Activated CD8-positive, alpha-beta memory T cell treated with anti-CD3 and anti-CD28 coated beads for 48 hours (primary cell): ENCODE measurements around the gene HIC1.

Source experiments
- DNase-seq, 3 experiments: peaks; one replicate each; pipeline ENCODE4 v3.0.0-alpha.2; 2020; ENCODE audit warnings: low read depth in 2 of 3, low spot score in 2 of 3

Gene HIC1

DNA sequence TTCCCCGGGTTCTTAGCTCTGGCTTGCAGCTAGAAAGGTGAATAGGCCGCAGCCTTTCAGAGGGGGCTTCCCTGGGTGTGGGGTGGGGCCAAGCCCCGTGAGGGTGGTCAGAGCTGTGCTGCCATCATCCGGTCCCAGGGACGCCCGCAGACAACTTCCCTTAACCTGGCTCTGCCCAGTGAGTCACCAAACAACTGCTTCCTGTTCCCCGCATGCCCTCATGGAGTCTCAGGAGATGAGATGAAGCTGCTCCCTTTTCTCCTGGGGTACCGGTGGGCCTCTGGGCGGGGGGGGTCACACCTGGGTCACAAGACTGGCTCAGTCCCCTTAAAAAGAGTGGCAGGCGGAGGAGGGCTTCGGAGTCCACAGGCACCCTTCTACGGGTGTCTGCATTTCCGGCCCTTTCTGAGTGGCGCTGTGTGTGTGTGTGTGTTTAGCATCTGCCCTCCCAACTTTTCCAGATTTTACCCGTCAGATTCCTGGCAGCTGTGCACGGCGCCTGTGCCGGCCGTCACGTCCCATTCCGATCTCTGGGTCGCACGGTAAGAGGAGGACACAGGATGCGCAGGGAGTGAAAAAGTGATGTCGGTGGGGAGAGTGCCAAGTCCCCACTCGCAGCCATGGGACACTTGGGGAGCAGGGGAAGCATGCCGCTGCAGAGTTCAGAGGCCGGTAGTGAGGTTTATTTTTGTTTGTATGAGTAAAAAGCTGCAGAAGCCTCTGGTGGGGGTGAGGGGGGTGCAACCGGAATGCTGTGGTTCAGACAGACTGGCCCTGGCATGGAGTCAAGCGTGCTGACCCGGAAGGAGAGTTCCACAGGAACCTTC lies 16.8 kb downstream of the HIC1 start:
- no peak for DNase-seq

DNA sequence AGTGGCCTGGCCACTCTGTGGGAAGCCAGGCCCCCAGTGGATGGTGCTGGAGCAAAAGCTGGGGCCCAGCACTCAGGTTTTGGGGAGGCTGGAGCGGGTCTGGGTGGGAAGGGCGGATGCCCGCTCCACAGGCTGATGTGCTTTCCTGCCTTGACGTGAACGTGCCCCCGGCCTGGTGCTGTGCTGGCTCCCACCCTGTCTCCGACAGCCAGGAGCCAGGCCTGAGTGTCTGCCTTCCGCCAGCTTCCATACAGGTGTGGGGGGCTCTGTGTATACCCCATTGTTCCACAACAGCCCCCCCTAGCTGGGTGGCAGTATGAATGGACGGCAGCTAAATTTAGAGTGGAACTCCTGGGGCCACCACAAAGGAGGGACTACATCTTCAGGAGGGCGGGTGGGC lies 20.0 kb downstream of the HIC1 start:
- no peak for DNase-seq

DNA sequence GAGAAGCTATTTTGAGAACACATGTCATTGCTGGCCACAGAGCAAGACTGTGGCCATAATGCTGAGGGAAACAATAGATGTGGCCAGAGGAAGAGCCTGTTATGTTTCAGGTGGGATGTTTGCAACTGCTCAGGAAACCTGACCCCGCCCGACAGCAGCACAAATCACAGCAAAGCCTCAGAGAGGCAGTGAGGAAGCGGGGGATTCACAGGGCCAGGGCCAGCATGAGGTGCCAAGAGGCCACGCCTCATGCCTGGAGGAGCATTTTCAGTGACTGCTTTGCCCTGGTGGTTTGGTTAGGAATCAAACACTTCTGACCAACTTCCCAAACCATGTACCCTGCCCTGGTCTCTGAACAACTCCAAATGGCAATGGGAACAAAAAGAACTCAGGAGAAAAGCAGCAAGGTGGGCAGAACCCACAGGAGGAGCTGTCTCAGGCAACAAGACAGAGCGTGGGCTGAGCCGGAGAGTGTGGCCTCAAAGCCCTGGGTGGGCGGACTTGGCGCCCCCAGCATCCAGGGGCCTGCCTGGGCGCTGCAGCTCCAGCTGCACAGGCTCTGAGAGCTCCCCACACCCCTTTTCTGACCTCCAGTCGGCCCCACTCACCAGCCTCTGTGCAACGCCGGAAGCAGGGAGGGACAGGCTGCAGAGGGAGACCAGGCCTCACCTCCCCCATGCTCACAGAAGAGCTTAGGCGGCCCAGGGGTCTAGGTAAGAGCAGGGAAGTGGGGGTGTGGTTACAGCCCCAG lies 20.6 kb downstream of the HIC1 start:
- no peak for DNase-seq

DNA sequence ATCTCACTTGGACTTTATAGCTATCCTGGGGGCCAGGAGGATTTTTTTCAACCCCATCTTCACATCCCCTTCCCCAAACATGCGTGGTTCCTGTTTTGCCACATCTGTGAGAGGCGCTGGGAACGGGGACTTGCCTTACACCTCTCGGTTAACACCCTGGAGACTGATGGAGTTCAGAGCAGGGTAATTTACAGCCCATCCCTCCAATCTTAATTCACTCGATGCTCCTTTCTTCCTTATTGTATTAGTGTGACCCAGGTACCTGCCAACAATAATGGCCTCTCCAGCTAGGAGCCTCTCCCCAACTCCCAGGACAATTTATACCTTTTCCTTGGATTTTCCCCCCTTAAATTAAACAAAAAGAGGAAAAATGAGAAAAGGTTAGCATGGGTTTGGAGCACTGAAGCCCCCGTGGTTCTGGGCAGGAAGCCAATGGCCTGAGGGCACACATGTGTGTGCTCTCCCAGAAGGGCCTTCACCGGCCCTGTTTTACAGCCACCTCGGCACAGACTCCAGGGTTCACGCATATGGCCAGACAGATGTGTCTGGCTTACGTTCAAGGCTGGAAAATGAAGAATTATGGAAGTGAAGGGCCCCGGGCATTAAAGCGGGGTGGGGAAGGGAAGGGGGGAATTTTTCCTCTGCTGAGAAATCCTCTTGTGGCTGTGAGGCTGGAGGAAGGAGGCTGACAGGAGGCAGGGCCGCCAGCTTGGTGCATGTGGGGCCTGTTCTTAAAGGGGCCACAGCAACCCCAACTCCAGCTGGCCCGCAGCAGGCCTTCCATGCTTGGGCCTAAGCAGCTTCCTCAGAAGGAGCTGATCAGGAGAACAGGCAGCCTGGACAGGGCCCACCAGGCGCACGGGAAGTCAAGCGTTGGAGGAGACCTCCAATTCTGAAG lies 21.4 kb downstream of the HIC1 start:
- no peak for DNase-seq

DNA sequence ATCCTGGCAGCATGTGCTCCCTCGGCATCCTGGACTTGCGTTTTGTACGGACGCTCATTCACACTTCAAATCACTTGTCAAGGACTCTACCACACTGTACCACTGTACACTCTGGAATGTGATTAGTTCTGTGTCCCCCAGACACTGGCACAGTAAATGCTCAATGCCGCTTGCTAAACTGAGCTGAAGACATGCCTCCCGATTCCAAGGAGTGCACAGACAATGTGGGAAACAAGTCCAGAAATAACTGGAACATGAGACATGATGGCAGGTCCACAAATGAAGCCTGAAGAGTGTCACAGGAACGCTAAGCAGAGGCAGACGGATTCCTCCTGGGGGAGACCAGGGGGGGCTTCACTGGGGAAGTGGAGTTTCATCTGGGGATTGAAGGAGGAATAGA lies 22.1 kb downstream of the HIC1 start:
- DNase-seq: no peak

DNA sequence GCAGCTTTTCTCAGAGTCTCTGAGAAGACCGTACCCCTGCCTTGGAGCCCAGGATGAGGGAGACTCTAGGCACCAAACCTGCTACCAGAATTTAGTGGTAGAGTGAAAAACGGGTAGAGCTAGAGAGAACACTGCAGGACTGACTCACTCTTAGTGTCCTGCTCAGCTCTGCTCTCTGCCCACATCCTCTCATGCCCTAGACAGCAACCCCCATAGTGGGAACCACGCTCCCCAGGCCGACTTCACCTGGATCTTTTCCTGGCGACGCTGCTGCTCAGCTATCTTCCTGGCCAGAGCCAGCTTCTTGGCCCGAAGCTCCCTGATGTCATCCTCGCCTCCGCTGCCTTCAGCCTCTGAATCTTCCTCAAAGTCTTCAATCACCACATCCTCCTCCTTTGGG lies 26.7 kb downstream of the HIC1 start:
- DNase-seq: no peak

DNA sequence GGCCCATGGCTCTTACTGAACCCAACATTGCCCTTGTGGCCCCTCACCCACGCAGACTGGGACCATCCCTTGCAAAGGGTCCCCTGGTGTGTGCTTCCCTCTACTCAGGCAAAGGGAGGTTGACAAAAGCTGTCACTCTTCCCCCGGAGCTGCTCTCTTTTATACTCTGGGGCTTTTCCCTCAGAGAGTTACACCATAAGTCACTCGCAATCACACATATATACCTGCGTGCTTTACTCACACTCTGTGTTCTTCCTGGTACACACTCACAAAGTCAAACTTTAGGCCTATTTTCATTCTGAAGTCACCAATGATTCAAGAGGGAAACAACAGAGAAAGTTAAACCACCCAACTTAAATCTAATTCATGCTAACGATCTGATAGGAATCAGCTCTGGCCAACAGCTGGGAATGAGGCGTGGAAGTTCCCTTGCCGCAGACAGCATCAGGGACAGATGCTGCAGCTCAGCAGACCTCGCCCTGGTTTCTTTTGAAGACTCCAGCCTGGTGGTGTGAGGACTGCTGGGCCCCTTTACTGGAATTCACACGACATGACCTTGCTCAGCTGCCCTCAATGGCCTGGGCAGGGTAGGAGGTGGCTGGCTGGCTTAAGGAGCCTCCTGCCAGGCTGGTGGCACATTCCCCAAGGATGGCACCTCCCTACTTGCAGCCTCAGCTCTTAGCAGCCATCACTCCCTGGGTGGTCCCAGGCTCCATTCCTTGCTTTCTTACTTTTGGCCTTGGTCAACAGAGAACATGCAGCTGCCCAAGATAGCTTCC lies 27.3 kb downstream of the HIC1 start:
- no peak for DNase-seq

DNA sequence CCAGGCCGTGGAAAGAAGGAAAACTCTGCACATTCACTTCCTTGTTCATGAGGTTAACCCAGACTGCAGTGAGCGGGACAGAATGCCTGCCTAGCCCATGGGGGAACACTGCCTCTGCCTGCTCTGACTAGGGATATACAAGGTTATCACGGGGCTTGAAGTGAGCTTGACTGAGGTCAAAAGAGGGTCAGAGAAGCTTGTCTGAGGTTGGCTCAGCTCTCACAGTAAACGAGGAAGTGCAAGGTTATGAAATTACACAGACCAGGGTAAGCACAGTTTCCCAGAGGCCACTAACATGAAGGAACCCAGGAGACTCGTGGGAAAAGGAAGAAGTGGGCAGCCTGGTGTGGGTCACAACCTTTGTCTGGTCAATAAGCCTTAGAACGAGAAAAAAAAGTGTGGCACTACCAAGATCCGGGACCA lies 28.7 kb downstream of the HIC1 start:
- DNase-seq: no peak

DNA sequence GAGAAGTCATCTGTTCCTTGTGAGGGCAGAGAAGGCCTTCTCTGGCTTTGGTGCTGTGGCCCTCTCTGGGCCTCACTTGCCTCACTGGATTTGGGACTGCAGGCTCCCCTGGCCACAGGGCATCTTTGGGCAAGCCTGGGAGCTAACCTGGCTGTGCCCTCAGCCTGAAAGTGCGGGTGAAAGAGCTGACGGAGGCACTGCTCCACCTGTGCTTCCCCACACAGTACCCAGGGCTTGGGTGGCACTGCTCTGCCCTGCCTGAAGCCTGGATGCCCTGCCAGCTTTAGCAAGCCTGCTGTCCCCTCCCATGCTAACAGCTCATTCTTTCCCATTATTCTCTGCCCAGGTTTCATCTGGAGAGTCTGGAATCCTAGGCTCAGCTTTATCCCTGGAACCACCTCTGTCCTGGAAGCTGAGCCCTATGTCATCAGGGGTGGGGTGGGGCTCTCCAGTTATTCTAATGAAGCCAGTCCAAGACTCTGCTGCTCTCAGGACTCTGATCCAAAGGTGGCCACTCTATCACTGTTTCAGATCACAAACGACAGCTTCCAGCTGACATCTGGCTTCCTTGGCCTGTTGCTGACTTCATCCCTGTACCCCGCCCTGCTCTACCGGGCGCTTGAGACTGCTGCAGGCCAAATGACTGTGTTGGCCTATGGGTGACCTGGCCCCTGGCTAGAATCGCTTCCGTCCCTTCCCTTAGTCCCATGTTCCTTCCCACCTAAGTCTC lies 29.3 kb downstream of the HIC1 start:
- DNase-seq: no peak

DNA sequence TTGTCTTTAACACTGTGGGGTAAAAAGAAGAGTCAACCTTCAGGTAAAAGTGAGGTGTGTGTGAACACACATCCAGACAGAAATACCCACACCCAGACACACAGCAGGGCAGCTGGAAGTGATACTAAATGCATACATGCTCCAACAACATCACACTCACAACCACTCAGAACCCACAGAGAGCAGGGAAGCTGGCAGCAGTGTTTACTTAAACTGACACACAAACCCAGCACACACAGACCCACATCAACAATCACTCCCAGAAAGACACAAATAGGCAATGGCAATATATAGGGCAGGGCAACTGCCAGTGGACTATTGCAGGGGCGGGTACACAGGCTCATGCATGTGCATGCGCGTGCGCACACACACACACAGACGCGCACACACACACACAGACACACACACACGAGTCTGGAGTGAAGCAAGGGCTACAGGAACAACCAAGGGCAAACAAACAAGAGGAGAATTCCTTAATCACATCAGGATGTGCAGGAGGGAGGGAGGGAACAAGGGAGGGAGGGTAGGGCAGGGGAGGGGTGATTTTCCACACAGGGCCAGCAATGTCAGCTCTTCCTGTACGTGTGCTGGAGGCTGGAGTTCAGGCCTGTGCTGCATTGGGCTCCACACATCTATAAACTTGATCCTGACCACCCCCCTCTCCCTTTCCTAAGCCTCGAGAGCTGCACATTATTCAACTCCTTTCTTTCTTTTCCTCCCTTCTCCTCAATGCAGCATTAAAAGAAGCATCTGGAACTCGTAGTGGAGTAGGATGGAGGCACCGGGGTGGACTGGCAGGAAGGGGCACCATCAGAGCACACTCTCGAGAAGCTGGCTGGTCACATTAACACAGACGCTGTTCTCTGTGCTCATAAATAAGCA lies 30.1 kb downstream of the HIC1 start:
- DNase-seq: no peak

DNA sequence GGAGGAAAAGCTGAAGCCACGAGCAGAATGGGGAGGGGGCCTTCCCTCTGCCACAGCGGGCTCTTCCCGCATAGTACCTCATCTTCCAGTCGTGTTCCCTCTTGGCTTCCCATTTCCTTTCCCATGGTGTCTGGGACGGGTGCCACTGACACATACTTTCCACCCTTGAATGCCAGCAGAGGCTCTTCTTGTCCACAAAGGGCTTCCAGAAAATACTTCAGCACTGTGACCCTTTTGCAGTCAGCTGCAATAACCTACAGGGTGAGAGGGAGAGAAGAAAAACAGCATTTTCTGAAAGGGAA lies 30.7 kb downstream of the HIC1 start:
- no peak for DNase-seq

DNA sequence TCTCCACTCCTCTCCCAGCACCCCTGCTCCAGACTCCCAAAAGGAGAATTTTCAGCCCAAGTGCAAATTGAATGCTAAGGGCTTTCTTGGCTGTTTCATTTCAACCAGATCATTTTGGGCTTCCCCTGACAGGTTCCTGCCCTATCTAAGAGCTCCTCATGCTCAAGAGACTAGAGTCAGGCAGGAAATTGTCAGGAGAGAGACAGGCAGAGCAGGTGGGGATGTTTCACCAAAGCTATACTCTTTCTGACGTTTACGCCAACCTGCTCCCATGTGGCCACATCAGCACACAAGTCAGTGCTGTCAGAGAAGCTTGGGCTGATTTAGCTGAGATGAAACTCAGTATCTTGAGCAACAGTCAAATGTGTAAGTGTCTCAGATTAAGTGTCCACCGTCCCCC lies 31.4 kb downstream of the HIC1 start:
- DNase-seq: no peak

DNA sequence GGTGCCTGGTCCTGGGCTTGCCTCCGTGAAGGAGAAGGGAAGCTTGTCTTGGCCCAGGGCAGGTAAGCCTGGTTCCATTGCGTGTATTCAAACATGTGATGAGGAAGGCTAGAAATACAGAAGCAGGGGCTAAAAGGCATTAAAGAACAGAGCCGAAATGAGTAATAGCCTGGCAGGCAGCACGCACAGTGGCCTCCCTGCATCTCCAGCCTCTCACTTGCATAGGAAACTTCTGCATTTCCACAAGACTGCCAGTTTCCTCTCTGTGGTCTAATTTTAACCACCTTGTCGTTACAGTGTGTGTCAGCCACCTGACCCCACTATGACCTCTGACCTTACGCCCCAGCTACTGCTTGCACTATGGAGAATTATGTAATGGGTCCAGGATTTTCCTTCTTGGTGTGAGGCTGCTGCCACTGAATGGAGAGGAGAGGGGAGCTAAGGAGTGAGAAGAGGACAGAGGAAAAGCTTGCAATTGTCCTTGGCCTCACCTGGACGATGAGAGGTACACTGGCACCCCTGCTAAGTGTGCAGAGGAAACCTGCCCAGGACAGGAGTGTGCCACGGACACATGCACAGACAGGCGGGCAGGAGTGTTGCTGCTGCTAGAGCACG lies 32.8 kb downstream of the HIC1 start:
- DNase-seq: peak in 1 of 3 experiments; percentile 39

DNA sequence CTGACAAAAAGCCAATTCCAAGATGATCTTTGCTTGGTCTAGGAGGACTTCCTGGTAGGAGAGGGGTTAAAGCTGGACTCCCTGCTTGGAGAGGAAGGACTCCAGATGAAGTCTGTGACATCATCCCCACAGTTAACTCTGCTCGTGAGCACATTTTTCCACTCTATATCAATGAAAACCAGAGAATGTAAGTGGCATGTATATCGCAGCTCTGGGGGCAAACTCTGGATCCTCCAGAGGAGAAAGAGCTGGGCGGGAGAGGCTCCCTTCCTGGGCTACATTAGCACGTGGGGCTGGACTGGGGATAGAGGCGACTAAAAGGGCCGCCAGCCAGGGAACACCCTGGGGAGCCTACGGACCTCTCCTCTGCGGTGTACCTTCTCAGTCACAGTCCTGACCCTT lies 34.1 kb downstream of the HIC1 start:
- no peak for DNase-seq

DNA sequence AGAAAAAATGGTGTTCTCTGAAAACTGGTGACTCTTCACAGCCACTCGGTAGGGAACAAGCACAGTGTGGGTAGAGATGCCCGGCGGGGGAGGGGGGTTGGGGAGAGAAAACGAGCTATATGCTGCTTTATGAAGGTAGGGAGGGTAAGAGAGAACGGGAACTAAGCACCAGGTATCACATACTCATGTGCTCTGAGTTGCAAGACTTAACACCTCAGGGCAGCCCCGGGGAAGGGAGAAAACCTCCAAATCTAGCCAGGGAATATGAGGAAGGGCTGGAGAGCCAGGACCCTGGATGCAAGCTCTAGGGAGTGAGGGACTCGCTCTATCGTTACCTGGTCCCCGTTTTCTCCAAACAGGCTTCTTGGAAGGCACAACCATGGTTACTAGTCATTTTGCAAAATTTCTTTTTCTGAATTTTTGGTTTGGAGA lies 35.3 kb downstream of the HIC1 start:
- DNase-seq: no peak

DNA sequence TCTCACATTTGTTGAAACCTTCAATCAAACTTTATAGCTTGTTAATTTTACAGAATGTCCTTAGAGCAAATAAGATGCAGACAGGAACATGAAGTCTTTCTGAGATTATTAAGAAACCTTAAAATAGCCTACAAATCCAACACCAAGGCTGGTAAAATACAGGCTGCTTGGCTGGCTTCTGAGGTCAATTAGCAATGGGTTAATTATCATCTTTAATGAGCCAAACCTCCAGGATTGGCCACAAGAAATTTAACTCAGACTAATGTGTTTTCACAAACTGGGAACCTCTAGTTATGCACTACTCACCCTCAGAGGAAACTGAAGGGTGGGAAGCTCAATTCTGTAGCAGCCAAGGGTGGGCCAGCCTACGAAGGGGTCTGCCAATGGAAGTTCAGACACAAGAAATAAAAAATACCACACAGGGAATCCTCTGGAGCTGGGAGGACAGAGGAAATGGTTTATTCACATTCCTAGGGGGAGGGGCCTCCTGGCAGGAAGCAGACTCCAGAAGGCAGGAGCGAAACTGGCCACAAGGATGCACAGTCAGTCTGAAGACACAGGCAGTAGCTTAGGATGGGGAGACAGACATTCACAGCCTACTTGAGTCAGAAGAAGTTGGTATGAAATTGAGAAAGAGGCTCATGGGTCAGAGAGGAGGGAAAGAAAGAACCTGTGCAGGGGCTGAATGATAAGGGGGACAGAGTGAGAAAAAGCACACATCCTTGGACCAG lies 36.1 kb downstream of the HIC1 start:
- DNase-seq: no peak

DNA sequence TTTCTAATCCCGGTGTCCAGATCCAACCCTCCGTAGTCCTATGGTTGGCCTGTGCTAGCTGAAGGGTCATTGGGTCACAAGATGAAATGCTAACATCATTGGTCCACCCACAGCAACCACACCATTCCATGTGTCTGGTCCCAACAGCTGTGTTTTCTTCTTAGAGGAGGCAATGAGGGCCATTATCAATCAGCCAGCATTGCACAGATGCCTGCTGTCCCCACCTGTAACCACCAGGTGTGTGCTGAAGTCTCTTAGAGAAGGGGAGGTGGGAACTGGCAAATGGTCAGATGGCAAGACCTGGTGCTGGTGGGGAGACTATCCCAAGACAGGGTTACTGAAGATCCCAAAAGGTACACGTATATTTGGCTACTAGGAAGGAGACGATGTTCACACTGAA lies 37.4 kb downstream of the HIC1 start:
- DNase-seq: no peak

DNA sequence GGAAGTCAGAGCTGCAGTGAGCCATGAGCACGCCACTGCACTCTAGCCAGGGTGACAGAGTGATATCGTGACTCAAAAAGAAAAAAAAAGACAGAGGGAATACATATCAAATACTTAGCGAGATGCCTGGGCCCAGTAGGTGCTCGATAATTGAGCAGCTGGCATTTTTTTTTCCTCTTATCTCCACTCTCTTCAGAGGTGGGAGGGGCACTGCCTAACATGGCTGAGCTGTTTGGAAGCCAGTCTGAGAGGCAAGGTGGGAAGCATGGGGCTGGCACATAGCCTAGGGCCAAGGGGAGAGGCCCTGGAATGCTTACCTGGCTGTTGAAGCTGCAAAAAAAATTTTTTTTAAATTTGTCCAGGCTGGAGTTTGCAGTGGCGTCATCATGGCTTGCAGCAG lies 38.4 kb downstream of the HIC1 start:
- DNase-seq: no peak
